Renal cortex interstitium (tissue), 11 donors: ENCODE results near the gene PLAAT3. TPM values are rescaled to one million over a fixed set of nuclear protein-coding genes. Genes with fewer than 3 reads are reported as not detected.
"Not testable (repeated sequence)": the region's sequence is repeated elsewhere in the genome, so short reads cannot be mapped to it uniquely, and the experiment has no call there.

Source experiments
- DNase-seq, 11 donors: peaks; one replicate each; pipeline ENCODE4 v3.0.0-alpha.2; 2013; ENCODE audit warnings: low read depth in 9 of 11, low spot score in 4 of 11; ENCODE audit errors: extremely low read depth in 1 of 11
- polyA plus RNA-seq, 3 donors: library from polyadenylated mRNA; unstranded; fragments of 120-200 nt; gene quantifications; one replicate each; pipeline ENCODE4 v1.2.1, GENCODE V29; 2013; ENCODE audit not compliant: insufficient read length in 3 of 3

Gene PLAAT3
- polyA plus RNA-seq, 3 donors: 17.0 to 22.2 (median 19.5) TPM

DNA sequence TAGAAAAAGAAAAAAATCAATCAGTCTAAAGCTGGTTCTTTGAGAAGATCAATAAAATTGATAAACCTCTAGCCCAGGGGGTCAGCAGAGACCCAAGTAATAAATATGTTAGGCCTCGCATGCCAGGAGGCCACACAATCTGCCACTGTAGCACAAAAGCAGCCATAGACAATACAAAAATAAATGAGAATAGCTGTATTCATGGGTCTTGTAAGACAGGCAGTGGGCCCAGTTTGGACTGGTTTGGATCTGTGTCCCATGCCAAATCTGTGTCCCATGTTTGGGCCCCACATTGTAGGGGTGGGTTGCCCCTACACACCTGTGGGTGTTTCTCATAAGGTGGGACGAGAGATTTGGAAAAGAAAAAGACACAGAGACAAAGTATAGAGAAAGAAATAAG lies 84.2 kb downstream of the PLAAT3 start:
- no peak for DNase-seq

DNA sequence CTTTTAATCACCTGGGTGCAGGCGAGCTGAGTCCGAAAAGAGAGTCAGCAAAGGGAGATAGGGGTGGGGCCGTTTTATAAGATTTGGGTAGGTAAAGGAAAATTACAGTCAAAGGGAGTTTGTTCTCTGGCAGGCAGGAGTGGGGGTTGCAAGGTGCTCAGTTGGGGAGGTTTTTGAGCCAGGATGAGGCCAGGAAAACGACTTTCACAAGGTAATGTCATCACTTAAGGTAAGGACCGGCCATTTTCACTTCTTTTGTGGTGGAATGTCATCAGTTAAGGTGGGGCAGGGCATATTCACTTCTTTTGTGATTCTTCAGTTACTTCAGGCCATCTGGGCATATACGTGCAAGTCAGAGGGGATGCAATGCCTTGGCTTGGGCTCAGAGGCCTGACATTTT lies 84.9 kb downstream of the PLAAT3 start:
- not testable (repeated sequence) for DNase-seq

DNA sequence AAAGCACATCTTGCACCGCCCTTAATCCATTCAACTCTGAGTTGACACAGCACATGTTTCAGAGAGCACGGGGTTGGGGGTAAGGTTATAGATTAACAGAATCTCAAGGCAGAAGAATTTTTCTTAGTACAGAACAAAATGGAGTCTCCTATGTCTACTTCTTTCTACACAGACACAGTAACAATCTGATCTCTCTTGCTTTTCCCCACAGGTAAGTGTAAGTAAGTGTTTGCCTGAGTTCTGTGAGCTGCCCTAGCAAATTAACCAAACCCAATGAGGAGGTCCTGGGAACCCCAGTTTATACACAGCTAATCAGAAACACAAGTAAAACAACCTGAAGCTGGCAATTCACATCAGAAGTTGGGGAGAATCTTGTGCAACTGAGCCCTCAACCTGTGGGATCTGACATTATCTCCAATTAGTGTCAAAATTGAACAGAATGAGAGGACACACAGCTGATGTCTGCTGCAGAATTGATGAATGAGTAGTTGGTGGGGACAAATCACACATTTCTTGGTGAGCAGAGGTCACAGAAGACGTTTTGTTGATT lies 85.4 kb downstream of the PLAAT3 start:
- DNase-seq: not testable (repeated sequence)

DNA sequence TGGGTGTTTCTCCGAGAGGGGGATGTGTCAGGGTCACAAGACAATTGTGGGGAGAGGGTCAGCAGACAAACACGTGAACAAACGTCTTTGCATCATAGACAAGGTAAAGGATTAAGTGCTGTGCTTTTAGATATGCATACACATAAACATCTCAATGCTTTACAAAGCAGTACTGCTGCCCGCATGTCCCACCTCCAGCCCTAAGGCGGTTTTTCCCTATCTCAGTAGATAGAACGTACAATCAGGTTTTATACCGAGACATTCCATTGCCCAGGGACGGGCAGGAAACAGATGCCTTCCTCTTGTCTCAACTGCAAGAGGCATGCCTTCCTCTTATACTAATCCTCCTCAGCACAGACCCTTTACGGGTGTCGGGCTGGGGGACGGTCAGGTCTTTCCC lies 86.1 kb downstream of the PLAAT3 start:
- not testable (repeated sequence) for DNase-seq

DNA sequence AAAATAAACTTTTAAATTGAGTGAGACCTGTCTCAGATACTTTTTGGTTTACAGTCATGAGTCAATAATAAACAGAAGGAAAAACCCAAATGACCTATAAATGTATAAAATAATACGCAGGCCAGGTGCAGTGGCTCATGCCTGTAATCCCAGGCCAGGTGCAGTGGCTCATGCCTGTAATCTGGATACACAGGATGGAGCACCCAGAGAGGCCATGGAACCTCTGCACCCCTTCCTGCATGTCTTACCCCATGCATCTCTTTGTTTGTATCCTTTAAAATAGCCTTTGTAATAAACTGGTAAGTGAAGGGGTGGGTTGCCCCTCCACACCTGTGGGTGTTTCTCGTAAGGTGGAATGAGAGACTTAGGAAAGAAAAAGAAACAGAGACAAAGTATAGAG lies 86.6 kb downstream of the PLAAT3 start:
- no peak for DNase-seq

Other genes starting within 250 kb of the PLAAT3 start
- gene SLC22A9, start 244.6 kb downstream of the PLAAT3 start, polyA plus RNA-seq: not detected
- gene PLAAT5, start 123.3 kb downstream of the PLAAT3 start, polyA plus RNA-seq: under 1 TPM; 0.64 to 0.73 (median 0.70) TPM
- under 1 TPM; 0.12 to 0.34 (median 0.17) TPM for gene LGALS12, start 108.3 kb downstream of the PLAAT3 start, polyA plus RNA-seq
- gene PLAAT4, start 77.6 kb downstream of the PLAAT3 start, polyA plus RNA-seq: 10 to 100 TPM in 1 of 3 donors, 1 to 10 TPM in 2; 7.1 to 13.2 (median 7.1) TPM
- gene PLAAT2, start 51.1 kb downstream of the PLAAT3 start, polyA plus RNA-seq: under 1 TPM in 2 of 3 donors, not detected in 1; 0.37 to 0.68 TPM
- 10 to 100 TPM; 16.9 to 17.8 (median 17.5) TPM for gene ATL3, start 56.9 kb upstream of the PLAAT3 start, polyA plus RNA-seq
- 100 to 1,000 TPM; 156 to 180 (median 173) TPM for gene RTN3, start 67.1 kb upstream of the PLAAT3 start, polyA plus RNA-seq
- gene ZFTA, start 154.3 kb upstream of the PLAAT3 start, polyA plus RNA-seq: 10 to 100 TPM; 42.8 to 50.5 (median 45.3) TPM
- gene SPINDOC, start 199.0 kb upstream of the PLAAT3 start, polyA plus RNA-seq: 10 to 100 TPM; 26.4 to 39.7 (median 32.1) TPM
- 10 to 100 TPM; 35.6 to 39.9 (median 36.0) TPM for gene MARK2, start 224.7 kb upstream of the PLAAT3 start, polyA plus RNA-seq